GM06990 (cell line): ENCODE data around the gene HPN.
"Not testable (repeated sequence)": the region's sequence is repeated elsewhere in the genome, so short reads cannot be mapped to it uniquely, and the experiment has no call there.

Experiments
- DNase-seq: peaks from one replicate; pipeline ENCODE4 v3.0.0-alpha.2; 2011; ENCODE audit not compliant: insufficient read length; ENCODE audit errors: extremely low read depth
- H3K27me3 ChIP-seq: replicated peaks from 2 replicates; pipeline ENCODE4 v1.6.0; 2011; ENCODE audit warnings: low read length; ENCODE audit not compliant: control insufficient read depth, insufficient read depth
- H3K36me3 ChIP-seq: 2 replicates; pipeline ENCODE4 v1.5.1; 2011; ENCODE audit warnings: low read length; ENCODE audit not compliant: control insufficient read depth, insufficient read depth
- H3K4me3 ChIP-seq: replicated peaks from 2 replicates; pipeline ENCODE4 v1.5.1; 2011; ENCODE audit warnings: low read depth, mild to moderate bottlenecking, control low read depth, low read length
- TF ChIP-seq, protein P1 (sequence below): IDR thresholded peaks from 2 replicates; pipeline ENCODE4 v1.5.1; 2011; ENCODE audit warnings: low read length, control low read depth, mild to moderate bottlenecking, inconsistent platforms; ENCODE audit not compliant: insufficient read depth, poor library complexity, severe bottlenecking

The HPN gene

DNA sequence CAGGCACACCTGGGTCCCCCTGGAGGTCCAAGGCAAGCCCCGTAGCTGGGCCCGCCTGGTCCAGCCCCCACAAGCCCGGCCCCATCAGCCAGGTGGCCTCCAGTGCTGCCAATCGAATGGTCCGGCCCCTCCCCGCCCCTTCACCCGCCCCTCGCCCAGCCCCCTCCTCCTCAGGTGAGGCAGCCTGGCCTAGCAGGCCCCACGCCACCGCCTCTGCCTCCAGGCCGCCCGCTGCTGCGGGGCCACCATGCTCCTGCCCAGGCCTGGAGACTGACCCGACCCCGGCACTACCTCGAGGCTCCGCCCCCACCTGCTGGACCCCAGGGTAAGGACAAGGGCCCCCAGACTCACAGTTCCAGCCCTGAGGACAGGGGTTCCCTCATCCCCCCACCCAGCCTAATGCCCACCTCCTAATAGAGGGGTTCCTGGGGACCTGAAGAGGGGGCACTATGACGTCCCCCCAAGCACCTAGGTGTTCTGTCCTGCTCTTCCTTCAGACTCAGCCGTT is at the start of gene HPN:
TSS of gene HPN (plus strand) at position 174 of the 508 bp plus-strand sequence. CDS start 786 bp downstream, outside the sequence.
- H3K36me3 ChIP-seq, result no peaks in the 10 kb centered on the region
- no peaks in the 10 kb centered on the region for H3K27me3 ChIP-seq
- TF ChIP-seq, protein P1, sequence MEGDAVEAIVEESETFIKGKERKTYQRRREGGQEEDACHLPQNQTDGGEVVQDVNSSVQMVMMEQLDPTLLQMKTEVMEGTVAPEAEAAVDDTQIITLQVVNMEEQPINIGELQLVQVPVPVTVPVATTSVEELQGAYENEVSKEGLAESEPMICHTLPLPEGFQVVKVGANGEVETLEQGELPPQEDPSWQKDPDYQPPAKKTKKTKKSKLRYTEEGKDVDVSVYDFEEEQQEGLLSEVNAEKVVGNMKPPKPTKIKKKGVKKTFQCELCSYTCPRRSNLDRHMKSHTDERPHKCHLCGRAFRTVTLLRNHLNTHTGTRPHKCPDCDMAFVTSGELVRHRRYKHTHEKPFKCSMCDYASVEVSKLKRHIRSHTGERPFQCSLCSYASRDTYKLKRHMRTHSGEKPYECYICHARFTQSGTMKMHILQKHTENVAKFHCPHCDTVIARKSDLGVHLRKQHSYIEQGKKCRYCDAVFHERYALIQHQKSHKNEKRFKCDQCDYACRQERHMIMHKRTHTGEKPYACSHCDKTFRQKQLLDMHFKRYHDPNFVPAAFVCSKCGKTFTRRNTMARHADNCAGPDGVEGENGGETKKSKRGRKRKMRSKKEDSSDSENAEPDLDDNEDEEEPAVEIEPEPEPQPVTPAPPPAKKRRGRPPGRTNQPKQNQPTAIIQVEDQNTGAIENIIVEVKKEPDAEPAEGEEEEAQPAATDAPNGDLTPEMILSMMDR, result no peak
- no peak within 1 kb of the TSS for H3K4me3 ChIP-seq
- no peak for DNase-seq

DNA sequence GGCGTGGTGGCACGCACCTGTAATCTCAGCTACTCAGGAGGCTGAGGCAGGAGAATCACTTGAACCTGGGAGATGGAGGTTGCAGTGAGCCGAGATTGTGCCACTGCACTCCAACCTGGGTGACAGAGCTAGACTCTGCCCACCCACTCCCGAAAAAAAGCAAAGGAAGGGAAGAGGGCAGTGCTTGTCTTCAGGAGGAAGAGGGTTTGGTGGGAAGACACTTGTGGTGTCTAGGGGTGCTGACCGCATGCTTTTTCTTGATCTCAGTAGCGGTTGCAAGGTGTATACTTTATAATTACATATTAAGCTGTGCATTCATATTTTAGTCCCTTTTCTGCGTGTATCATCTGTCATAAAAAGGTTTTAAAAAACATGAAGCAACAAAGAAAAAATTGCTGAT is 48.9 kb upstream of the HPN start:
- H3K27me3 ChIP-seq, H3K36me3 ChIP-seq, DNase-seq, H3K4me3 ChIP-seq: not testable (repeated sequence)

DNA sequence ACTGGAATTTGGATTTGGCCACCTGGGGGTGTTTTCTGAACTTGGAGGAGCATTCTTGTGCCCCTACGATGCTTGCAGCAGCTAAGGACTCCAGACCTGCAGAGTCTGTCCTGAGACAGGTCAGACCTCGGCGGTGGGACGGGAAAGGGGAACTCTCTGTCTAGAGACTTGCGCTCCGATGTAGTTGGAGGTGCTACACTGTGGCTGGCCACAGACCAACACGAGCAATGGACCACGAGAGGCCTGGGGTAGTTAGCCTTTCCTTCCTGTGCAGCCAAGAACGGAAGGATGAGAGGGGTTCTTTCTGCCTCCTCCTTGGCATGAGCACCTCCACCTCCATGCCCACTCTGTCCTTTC is 47.3 kb upstream of the HPN start:
- Histone ChIP-seq H3K27me3 (no peaks in the 10 kb centered on the region), H3K4me3 (no peak overlapping the region), H3K36me3 (no peaks in the 10 kb centered on the region)
- TF ChIP-seq, protein P1, result no peak
- DNase-seq, result no peak

DNA sequence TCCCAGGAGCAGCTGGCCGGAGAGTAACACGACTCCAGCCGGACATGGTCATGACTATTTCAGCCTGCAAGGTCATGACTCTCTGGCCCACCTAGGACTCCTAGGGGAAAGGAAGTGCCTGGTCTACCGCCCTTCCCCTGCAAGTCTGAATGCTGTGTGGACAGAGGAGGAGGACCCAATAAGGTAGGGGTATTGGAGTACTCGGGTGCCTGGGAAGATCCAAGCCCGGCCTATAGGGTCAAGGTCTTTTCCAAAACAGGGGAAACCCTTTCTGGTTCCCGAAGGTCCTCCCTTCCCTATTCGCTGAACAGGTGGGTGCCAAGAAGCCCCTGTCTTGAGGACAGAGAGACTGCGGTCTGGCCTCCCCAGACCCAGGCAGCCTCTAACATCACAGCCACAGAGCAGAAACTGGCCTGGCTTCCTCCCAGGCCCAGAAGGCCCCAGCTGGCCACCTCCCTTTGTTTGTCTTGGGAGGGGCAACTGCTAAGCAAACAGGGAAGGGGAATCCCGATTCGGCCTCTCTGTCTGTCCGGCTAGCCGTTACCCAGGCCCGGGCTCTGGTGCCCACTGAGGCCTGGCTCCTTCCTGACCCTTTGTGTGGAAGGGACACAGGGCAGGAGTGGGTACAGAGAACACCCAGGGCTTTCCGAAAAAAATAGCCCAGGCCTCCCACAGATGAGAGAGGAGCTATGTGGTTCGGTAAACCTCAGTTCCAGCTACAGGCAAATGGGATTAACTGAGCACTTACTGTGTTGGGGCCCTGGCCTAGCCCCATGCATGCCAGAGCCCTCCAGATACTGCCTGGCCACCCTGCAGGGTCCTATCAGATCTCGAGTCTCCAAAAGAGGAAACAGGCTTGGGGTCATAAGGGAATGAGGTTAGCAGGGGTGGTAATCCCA is 46.6 kb upstream of the HPN start:
- Histone ChIP-seq H3K36me3 (no peaks in the 10 kb centered on the region), H3K27me3 (no peaks in the 10 kb centered on the region), H3K4me3 (no peak overlapping the region)
- no peak for DNase-seq
- TF ChIP-seq, protein P1, result no peak

DNA sequence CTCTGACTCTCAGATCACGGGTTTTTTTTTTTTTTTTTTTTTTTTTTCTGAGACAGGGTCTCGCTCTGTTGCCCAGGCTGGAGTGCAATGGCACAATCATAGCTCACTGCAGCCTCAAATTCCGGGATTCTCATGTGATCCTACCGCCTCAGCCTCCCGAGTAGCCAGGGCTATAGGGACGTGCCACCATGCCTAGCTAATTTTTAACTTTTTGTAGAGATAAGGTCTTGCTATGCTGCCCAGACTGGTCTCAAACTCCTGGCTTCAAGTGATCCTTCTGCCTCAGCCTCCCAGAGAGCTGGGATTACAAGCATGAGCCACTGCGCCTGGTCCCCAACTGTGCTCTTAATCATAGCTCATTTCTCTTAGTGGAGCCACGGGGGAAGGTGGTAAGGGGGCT is 46.0 kb upstream of the HPN start:
- H3K4me3 ChIP-seq, result no peak overlapping the region
- DNase-seq, result no peak
- no peaks in the 10 kb centered on the region for H3K27me3 ChIP-seq
- TF ChIP-seq, protein P1, result no peak
- H3K36me3 ChIP-seq, result no peaks in the 10 kb centered on the region

DNA sequence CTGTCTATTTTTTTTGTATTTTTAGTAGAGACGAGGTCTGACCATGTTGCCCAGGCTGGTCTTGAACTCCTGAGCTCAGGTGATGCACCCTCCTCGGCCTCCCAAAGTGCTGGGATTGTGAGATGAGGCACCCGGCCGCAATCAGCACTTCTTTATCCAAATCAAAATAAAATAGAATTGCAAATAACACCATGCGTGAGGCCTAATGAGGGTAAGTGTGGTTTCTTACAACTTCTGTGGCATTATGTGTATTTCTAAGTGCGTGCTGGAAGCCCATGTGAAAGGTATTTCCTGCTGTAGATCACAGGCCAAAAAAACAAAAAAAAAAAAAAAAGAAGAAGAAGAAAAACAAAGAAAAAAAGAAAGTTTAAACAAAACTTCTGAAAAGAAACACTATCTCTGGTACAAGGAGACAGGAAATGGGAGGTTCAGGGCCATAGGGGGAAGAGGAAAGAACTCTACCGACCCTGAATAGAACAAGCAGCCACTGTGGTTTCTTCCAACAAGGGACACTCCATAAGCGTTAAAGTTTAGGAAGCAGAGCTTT is 44.4 kb upstream of the HPN start:
- TF ChIP-seq, protein P1, result no peak
- Histone ChIP-seq H3K27me3 (no peaks in the 10 kb centered on the region), H3K4me3 (no peak overlapping the region), H3K36me3 (0 out of 2 replicates have a peak, but pooled peaks cover 2% of the 10 kb centered on the region)
- DNase-seq, result no peak

DNA sequence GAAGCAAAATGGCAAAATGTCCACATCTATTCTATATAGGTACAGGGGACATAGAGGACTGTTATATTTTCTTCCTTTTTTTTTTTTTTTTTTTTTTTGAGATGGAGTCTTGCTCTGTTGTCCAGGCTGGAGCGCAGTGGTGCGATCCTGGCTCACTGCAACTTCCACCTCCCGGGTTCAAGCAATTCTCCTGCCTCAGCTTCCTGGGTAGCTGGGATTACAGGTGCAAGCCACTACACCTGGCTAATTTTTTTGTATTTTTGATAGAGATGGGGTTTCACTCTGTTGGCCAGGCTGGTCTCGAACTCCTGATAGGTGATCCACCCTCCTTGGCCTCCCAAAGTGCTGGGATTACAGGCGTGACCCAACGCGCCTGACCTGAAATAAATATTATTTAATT is 43.3 kb upstream of the HPN start:
- not testable (repeated sequence) for DNase-seq, H3K36me3 ChIP-seq, H3K27me3 ChIP-seq, H3K4me3 ChIP-seq
